GM12865 (cell line): ENCODE results near the gene ABHD12B.
"Not testable (repeated sequence)": the region's sequence is repeated elsewhere in the genome, so short reads cannot be mapped to it uniquely, and the experiment has no call there.

ENCODE experiments used
- DNase-seq: peaks from one replicate; pipeline ENCODE4 v3.0.0; 2010; ENCODE audit warnings: low read depth
- H3K4me3 ChIP-seq: 2 replicates; pipeline ENCODE4 v1.5.1; 2011; ENCODE audit warnings: mild to moderate bottlenecking, low read depth, low read length, control low read depth
- CTCF ChIP-seq: IDR thresholded peaks from 2 replicates; pipeline ENCODE4 v1.5.1; 2011; ENCODE audit warnings: low read length, control low read depth, low read depth, inconsistent platforms; ENCODE audit not compliant: insufficient read depth; ENCODE audit errors: missing control alignments

Gene ABHD12B

GRCh38 chr14:50910495-50911420, 38.9 kb downstream of the ABHD12B start:
- TF ChIP-seq CTCF, result no peak
- no peak for DNase-seq
- no peak overlapping the region for H3K4me3 ChIP-seq

- no peak overlapping the region for H3K4me3 ChIP-seq
- no peak for DNase-seq
- TF ChIP-seq CTCF, result no peak
Measured at GRCh38 chr14:50917449-50917848, 45.6 kb downstream of the ABHD12B start.

GRCh38 chr14:50919524-50919923, 47.7 kb downstream of the ABHD12B start:
- DNase-seq, H3K4me3 ChIP-seq: not testable (repeated sequence)

- DNase-seq, result no peak
- no peak overlapping the region for H3K4me3 ChIP-seq
- TF ChIP-seq CTCF, result no peak
Measured at GRCh38 chr14:50920482-50921230, 48.8 kb downstream of the ABHD12B start.

- no peak for DNase-seq
- no peak for TF ChIP-seq CTCF
- no peak overlapping the region for H3K4me3 ChIP-seq
Measured at GRCh38 chr14:50922803-50923202, 51.0 kb downstream of the ABHD12B start.

- no peak for TF ChIP-seq CTCF
- no peak overlapping the region for H3K4me3 ChIP-seq
- DNase-seq, result no peak
Measured at GRCh38 chr14:50924236-50924635, 52.4 kb downstream of the ABHD12B start.

GRCh38 chr14:50924843-50925242, 53.0 kb downstream of the ABHD12B start:
- H3K4me3 ChIP-seq, result no peak overlapping the region
- no peak for TF ChIP-seq CTCF
- no peak for DNase-seq
